HepG2 (cell line): ENCODE data around the gene MLLT11. TPM values are rescaled to one million over a fixed set of nuclear protein-coding genes. Genes with fewer than 3 reads are reported as not detected.

Experiments
- FOXO1 ChIP-seq: sonication (generic); formaldehyde crosslinking; IDR thresholded peaks from 2 replicates; pipeline ENCODE4 v1.4.0; 2020; ENCODE audit warnings: missing genetic modification reagents
- GZF1 ChIP-seq: sonication (generic); formaldehyde crosslinking; IDR thresholded peaks from 2 replicates; pipeline ENCODE4 v1.5.1; 2020; ENCODE audit warnings: mild to moderate bottlenecking, missing genetic modification reagents
- MTA3 ChIP-seq: sonication (generic); formaldehyde crosslinking; IDR thresholded peaks from 2 replicates; pipeline ENCODE4 v1.4.0; 2020; ENCODE audit warnings: missing genetic modification reagents
- MXI1 ChIP-seq: IDR thresholded peaks from 3 replicates; pipeline ENCODE4 v1.6.1; 2012; ENCODE audit warnings: low read depth, low read length, inconsistent platforms, borderline replicate concordance
- RAD21 ChIP-seq: fragments of 450-650 bp; formaldehyde crosslinking; IDR thresholded peaks from 2 replicates; pipeline ENCODE4 v1.5.0; 2020; ENCODE audit warnings: mild to moderate bottlenecking
- REPIN1 ChIP-seq: sonication (generic); formaldehyde crosslinking; IDR thresholded peaks from 2 replicates; pipeline ENCODE4 v1.8.0; 2022; ENCODE audit warnings: missing genetic modification reagents, low read depth, mild to moderate bottlenecking, borderline replicate concordance
- SCMH1 ChIP-seq: sonication (generic); formaldehyde crosslinking; IDR thresholded peaks from 2 replicates; pipeline ENCODE4 v1.9.0; 2021; ENCODE audit warnings: missing genetic modification reagents, mild to moderate bottlenecking, borderline replicate concordance
- USF2 ChIP-seq, 2 experiments: sonication (generic) in 1 of 2; formaldehyde crosslinking in 1 of 2; IDR thresholded peaks; 2 replicates each; pipeline versions ENCODE4 v1.5.1 to v1.6.1; 2011 to 2020; ENCODE audit warnings: borderline replicate concordance in 1 of 2, low read depth in 1 of 2, low read length in 1 of 2, mild to moderate bottlenecking in 1 of 2, missing genetic modification reagents in 1 of 2, moderate library complexity in 1 of 2
- ZNF749 ChIP-seq: sonication (generic); formaldehyde crosslinking; IDR thresholded peaks from 2 replicates; pipeline ENCODE4 v1.8.0; 2022; ENCODE audit warnings: mild to moderate bottlenecking, missing genetic modification reagents, moderate library complexity, borderline replicate concordance
- ZNF782 ChIP-seq: sonication (generic); formaldehyde crosslinking; IDR thresholded peaks from 2 replicates; pipeline ENCODE4 v1.4.0; 2020; ENCODE audit warnings: missing genetic modification reagents, mild to moderate bottlenecking, borderline replicate concordance
- polyA plus RNA-seq, 8 experiments: library from polyadenylated mRNA; depleted of rRNA in 3 of 8; stranded (reverse) in 7 of 8; unstranded in 1 of 8; fragments of >200 nt; fragmentation: Illumina TruSeq in 4 of 8; extraction: Trizol in 4 of 8; gene quantifications; 2 replicates each; pipeline versions ENCODE4 v1.2.1 to v1.2.3, GENCODE V29; 2011 to 2016; ENCODE audit warnings: low read depth in 4 of 8, missing spikeins in 1 of 8, mixed read lengths in 1 of 8; ENCODE audit not compliant: insufficient read depth in 1 of 8
- total RNA-seq, 5 experiments: library from RNA; depleted of rRNA; stranded (reverse); fragments of >200 nt; fragmentation: Illumina TruSeq; extraction: Trizol; gene quantifications; 2 replicates each; pipeline ENCODE4 v1.2.3, GENCODE V29; 2016; ENCODE audit warnings: low read depth in 1 of 5
- TF ChIP-seq, protein P1 (sequence below), 2 experiments: sonication (generic) in 1 of 2; formaldehyde crosslinking in 1 of 2; IDR thresholded peaks; 2 replicates each; pipeline versions ENCODE4 v1.4.0 to v1.6.1; 2016 to 2020; ENCODE audit warnings: borderline replicate concordance in 1 of 2, low read depth in 1 of 2, mild to moderate bottlenecking in 1 of 2, missing genetic modification reagents in 1 of 2
- TF ChIP-seq, protein P2 (sequence below): sonication (generic); formaldehyde crosslinking; IDR thresholded peaks from one replicate; pipeline ENCODE4 v1.5.1; 2020; ENCODE audit warnings: mild to moderate bottlenecking, missing genetic modification reagents; ENCODE audit errors: not compliant biosample characterization

The MLLT11 gene
- total and polyA plus RNA-seq, 2 of the 13 experiments (the other 11 are each of a cell fraction or from before 2014, with no cell fraction given) = 0.21 to 0.22 TPM

DNA sequence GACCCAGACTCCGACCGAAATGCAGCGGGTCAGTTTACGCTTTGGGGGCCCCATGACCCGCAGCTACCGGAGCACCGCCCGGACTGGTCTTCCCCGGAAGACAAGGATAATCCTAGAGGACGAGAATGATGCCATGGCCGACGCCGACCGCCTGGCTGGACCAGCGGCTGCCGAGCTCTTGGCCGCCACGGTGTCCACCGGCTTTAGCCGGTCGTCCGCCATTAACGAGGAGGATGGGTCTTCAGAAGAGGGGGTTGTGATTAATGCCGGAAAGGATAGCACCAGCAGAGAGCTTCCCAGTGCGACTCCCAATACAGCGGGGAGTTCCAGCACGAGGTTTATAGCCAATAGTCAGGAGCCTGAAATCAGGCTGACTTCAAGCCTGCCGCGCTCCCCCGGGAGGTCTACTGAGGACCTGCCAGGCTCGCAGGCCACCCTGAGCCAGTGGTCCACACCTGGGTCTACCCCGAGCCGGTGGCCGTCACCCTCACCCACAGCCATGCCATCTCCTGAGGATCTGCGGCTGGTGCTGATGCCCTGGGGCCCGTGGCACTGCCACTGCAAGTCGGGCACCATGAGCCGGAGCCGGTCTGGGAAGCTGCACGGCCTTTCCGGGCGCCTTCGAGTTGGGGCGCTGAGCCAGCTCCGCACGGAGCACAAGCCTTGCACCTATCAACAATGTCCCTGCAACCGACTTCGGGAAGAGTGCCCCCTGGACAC is 12.1 kb upstream of the MLLT11 start (continued):
- TF ChIP-seq, protein P1, sequence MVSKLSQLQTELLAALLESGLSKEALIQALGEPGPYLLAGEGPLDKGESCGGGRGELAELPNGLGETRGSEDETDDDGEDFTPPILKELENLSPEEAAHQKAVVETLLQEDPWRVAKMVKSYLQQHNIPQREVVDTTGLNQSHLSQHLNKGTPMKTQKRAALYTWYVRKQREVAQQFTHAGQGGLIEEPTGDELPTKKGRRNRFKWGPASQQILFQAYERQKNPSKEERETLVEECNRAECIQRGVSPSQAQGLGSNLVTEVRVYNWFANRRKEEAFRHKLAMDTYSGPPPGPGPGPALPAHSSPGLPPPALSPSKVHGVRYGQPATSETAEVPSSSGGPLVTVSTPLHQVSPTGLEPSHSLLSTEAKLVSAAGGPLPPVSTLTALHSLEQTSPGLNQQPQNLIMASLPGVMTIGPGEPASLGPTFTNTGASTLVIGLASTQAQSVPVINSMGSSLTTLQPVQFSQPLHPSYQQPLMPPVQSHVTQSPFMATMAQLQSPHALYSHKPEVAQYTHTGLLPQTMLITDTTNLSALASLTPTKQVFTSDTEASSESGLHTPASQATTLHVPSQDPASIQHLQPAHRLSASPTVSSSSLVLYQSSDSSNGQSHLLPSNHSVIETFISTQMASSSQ (IDR thresholded peaks at IDR 0.05; ENCODE audit: low read depth) = no peak
- TF ChIP-seq, protein P1 (CRISPR knock-in tag; IDR thresholded peaks at IDR 0.05; ENCODE audit: borderline replicate concordance) = no peak
- peak; percentile 59; the same call in 1 of the 2 replicates for TF ChIP-seq ZNF749 (CRISPR knock-in tag)
- TF ChIP-seq MTA3 (CRISPR knock-in tag) = no peak
- TF ChIP-seq MXI1 = 0 out of 3 replicates have a peak, but pooled peaks have one; percentile 13
- TF ChIP-seq SCMH1 (CRISPR knock-in tag) = no peak
- TF ChIP-seq USF2 (IDR thresholded peaks at IDR 0.05; ENCODE audit: low read depth, low read length) = no peak
- no peak for TF ChIP-seq USF2 (CRISPR knock-in tag; IDR thresholded peaks at IDR 0.05; ENCODE audit: borderline replicate concordance)
- TF ChIP-seq REPIN1 = peak; percentile 77
- no peak; the same call in 1 of the 2 replicates for TF ChIP-seq ZNF782 (CRISPR knock-in tag)
- TF ChIP-seq, protein P2, sequence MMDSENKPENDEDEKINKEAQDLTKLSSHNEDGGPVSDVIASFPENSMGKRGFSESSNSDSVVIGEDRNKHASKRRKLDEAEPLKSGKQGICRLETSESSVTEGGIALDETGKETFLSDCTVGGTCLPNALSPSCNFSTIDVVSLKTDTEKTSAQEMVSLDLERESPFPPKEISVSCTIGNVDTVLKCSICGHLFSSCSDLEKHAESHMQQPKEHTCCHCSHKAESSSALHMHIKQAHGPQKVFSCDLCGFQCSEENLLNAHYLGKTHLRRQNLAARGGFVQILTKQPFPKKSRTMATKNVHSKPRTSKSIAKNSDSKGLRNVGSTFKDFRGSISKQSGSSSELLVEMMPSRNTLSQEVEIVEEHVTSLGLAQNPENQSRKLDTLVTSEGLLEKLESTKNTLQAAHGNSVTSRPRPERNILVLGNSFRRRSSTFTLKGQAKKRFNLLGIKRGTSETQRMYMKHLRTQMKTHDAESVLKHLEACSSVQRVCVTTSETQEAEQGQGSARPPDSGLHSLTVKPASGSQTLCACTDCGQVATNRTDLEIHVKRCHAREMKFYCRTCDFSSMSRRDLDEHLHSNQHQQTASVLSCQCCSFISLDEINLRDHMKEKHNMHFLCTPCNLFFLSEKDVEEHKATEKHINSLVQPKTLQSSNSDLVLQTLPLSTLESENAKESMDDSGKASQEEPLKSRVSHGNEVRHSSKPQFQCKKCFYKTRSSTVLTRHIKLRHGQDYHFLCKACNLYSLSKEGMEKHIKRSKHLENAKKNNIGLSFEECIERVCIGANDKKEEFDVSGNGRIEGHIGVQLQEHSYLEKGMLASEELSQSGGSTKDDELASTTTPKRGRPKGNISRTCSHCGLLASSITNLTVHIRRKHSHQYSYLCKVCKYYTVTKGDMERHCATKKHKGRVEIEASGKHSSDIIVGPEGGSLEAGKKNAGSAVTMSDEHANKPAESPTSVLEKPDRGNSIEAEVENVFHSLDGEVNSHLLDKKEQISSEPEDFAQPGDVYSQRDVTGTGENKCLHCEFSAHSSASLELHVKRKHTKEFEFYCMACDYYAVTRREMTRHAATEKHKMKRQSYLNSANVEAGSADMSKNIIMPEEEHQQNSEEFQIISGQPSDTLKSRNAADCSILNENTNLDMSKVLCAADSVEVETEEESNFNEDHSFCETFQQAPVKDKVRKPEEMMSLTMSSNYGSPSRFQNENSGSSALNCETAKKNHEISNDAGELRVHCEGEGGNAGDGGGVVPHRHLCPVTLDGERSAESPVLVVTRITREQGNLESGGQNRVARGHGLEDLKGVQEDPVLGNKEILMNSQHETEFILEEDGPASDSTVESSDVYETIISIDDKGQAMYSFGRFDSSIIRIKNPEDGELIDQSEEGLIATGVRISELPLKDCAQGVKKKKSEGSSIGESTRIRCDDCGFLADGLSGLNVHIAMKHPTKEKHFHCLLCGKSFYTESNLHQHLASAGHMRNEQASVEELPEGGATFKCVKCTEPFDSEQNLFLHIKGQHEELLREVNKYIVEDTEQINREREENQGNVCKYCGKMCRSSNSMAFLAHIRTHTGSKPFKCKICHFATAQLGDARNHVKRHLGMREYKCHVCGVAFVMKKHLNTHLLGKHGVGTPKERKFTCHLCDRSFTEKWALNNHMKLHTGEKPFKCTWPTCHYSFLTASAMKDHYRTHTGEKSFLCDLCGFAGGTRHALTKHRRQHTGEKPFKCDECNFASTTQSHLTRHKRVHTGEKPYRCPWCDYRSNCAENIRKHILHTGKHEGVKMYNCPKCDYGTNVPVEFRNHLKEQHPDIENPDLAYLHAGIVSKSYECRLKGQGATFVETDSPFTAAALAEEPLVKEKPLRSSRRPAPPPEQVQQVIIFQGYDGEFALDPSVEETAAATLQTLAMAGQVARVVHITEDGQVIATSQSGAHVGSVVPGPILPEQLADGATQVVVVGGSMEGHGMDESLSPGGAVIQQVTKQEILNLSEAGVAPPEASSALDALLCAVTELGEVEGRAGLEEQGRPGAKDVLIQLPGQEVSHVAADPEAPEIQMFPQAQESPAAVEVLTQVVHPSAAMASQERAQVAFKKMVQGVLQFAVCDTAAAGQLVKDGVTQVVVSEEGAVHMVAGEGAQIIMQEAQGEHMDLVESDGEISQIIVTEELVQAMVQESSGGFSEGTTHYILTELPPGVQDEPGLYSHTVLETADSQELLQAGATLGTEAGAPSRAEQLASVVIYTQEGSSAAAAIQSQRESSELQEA = peak; percentile 12
- TF ChIP-seq GZF1 (CRISPR knock-in tag) = peak; percentile 48; the same call in 1 of the 2 replicates
- peak; percentile 49 for TF ChIP-seq RAD21
- TF ChIP-seq FOXO1 = no peak
